BE2C (cell line): ENCODE measurements around the gene RGS6.

Experiments
- DNase-seq: peaks from one replicate; pipeline ENCODE4 v3.0.0-alpha.2; 2020
- H3K27me3 ChIP-seq: fragments of 250-450 bp; sonication (Bioruptor Pico); 2 replicates; pipeline ENCODE4 v1.5.1; 2020; ENCODE audit warnings: mild to moderate bottlenecking
- H3K36me3 ChIP-seq: fragments of 250-450 bp; sonication (Bioruptor Pico); 2 replicates; pipeline ENCODE4 v1.5.1; 2020; ENCODE audit warnings: mild to moderate bottlenecking
- H3K4me1 ChIP-seq: fragments of 250-450 bp; sonication (Bioruptor Pico); 2 replicates; pipeline ENCODE4 v1.5.1; 2020
- H3K4me3 ChIP-seq: 2 replicates; pipeline ENCODE4 v1.5.1; 2011; ENCODE audit warnings: low read depth, low read length
- H3K9me3 ChIP-seq: fragments of 250-450 bp; sonication (Bioruptor Pico); 2 replicates; pipeline ENCODE4 v1.5.1; 2020
- CTCF ChIP-seq: IDR thresholded peaks from 2 replicates; pipeline ENCODE4 v1.5.1; 2012; ENCODE audit warnings: mild to moderate bottlenecking, low read depth, low read length

Gene RGS6

GRCh38 chr14:72033365-72033764, 101.1 kb downstream of the RGS6 start:
- Histone ChIP-seq H3K4me1 (no peaks in the 10 kb centered on the region), H3K4me3 (no peak overlapping the region), H3K27me3 (no peaks in the 10 kb centered on the region), H3K36me3 (no peaks in the 10 kb centered on the region), H3K9me3 (no peaks in the 10 kb centered on the region)
- no peak for DNase-seq
- TF ChIP-seq CTCF = no peak

GRCh38 chr14:72040528-72040927, 108.3 kb downstream of the RGS6 start:
- TF ChIP-seq CTCF = no peak
- H3K9me3 ChIP-seq = no peaks in the 10 kb centered on the region
- H3K36me3 ChIP-seq = no peaks in the 10 kb centered on the region
- H3K4me3 ChIP-seq = no peak overlapping the region
- DNase-seq = no peak
- H3K4me1 ChIP-seq = no peaks in the 10 kb centered on the region
- no peaks in the 10 kb centered on the region for H3K27me3 ChIP-seq

GRCh38 chr14:72045271-72045670, 113.0 kb downstream of the RGS6 start:
- H3K9me3 ChIP-seq = no peaks in the 10 kb centered on the region
- H3K4me3 ChIP-seq = no peak overlapping the region
- TF ChIP-seq CTCF = no peak
- DNase-seq = no peak
- no peaks in the 10 kb centered on the region; the same call in none of the 2 replicates for H3K27me3 ChIP-seq
- H3K36me3 ChIP-seq = no peaks in the 10 kb centered on the region
- H3K4me1 ChIP-seq = no peaks in the 10 kb centered on the region

GRCh38 chr14:72045885-72046284, 113.7 kb downstream of the RGS6 start:
- no peak overlapping the region for H3K4me3 ChIP-seq
- H3K4me1 ChIP-seq = no peaks in the 10 kb centered on the region
- H3K36me3 ChIP-seq = no peaks in the 10 kb centered on the region
- no peak for DNase-seq
- H3K27me3 ChIP-seq = peaks cover 2% of the 10 kb centered on the region
- no peak for TF ChIP-seq CTCF
- H3K9me3 ChIP-seq = no peaks in the 10 kb centered on the region

GRCh38 chr14:72049462-72049861, 117.2 kb downstream of the RGS6 start:
- no peak for TF ChIP-seq CTCF
- H3K4me1 ChIP-seq = no peaks in the 10 kb centered on the region
- no peak for DNase-seq
- H3K27me3 ChIP-seq = peaks cover 15% of the 10 kb centered on the region
- no peak overlapping the region for H3K4me3 ChIP-seq
- no peaks in the 10 kb centered on the region for H3K9me3 ChIP-seq
- H3K36me3 ChIP-seq = no peaks in the 10 kb centered on the region

- Histone ChIP-seq H3K4me3 (no peak overlapping the region), H3K4me1 (no peaks in the 10 kb centered on the region), H3K27me3 (peaks cover 16% of the 10 kb centered on the region), H3K9me3 (no peaks in the 10 kb centered on the region), H3K36me3 (no peaks in the 10 kb centered on the region)
- no peak for DNase-seq
- no peak for TF ChIP-seq CTCF
Observed at GRCh38 chr14:72052356-72052755, 120.1 kb downstream of the RGS6 start.
